ENCODE results near the gene TRAF1. TPM values are rescaled to one million over a fixed set of nuclear protein-coding genes. Genes with fewer than 3 reads are reported as not detected.

TRAF1 gene
- total RNA-seq, 1 experiment from 2014 or later: 1.4 TPM

- Histone ChIP-seq H3K14ac (ENCODE audit: insufficient read depth, low read length) (no peak overlapping the region), H2AK5ac (ENCODE audit: insufficient read length, low read length) (no peak overlapping the region), H3K79me2 (ENCODE audit: insufficient read depth, low read length) (no peaks in the 10 kb centered on the region), H3K18ac (ENCODE audit: insufficient read length, low read depth, low read length) (no peak overlapping the region), H2BK120ac (ENCODE audit: low read depth, low read length, poor library complexity, severe bottlenecking) (no peak overlapping the region), H3K23ac (ENCODE audit: insufficient read length, low read depth, low read length) (no peak overlapping the region), H2BK15ac (ENCODE audit: low read depth, low read length) (no peak overlapping the region), H2BK5ac (ENCODE audit: insufficient read length, low read length) (no peak overlapping the region), H2BK20ac (ENCODE audit: low read depth, low read length, poor library complexity, severe bottlenecking) (no peak overlapping the region), H4K5ac (ENCODE audit: insufficient read length, low read depth, low read length) (no peak overlapping the region), H2AFZ (ENCODE audit: low read length) (no peak overlapping the region), H4K8ac (replicated peaks; ENCODE audit: insufficient read length, low read depth, low read length) (no peak overlapping the region), H3K27ac (ENCODE audit: insufficient read length, low read depth, low read length) (no peak overlapping the region), H3K23me2 (ENCODE audit: insufficient read length, low read depth, low read length, poor library complexity, severe bottlenecking) (no peaks in the 10 kb centered on the region), H3K4me1 (ENCODE audit: insufficient read depth, low read length) (no peaks in the 10 kb centered on the region), H3K56ac (ENCODE audit: insufficient read length, low read depth, low read length) (no peak overlapping the region), H3K79me1 (ENCODE audit: insufficient read depth, low read depth, low read length, poor library complexity, severe bottlenecking) (no peaks in the 10 kb centered on the region), H4K91ac (ENCODE audit: insufficient read length, low read depth, low read length) (no peak overlapping the region), H4K20me1 (ENCODE audit: control insufficient read depth, insufficient read depth, insufficient read length) (no peaks in the 10 kb centered on the region), H3K9ac (ENCODE audit: extremely low read depth, insufficient read length, low read length) (no peak overlapping the region), H3K4me2 (ENCODE audit: insufficient read depth, insufficient read length, low read length) (no peak overlapping the region), H2BK12ac (ENCODE audit: insufficient read length, low read depth, low read length) (no peak overlapping the region), H3T11ph (ENCODE audit: low read length) (no peak overlapping the region), H3K4ac (ENCODE audit: low read depth, low read length) (no peak overlapping the region), H3K9me3 (ENCODE audit: control insufficient read depth, low read depth, low read length) (no peaks in the 10 kb centered on the region), H3K27me3 (ENCODE audit: insufficient read depth, low read length) (no peaks in the 10 kb centered on the region)
- DNase-seq: no peak
- Mint-ChIP-seq H3K27ac (no peak overlapping the region), H3K4me3 (no peak overlapping the region), H3K27me3 (ENCODE audit: low read depth) (no peaks in the 10 kb centered on the region), H3K36me3 (ENCODE audit: insufficient read depth in 1 of 3, low read depth in 3 of 3) (0 out of 7 replicates have a peak, but pooled peaks cover 0 to 2% (median 0%) of the 10 kb centered on the region in 3 experiments), H3K4me1 (0 out of 4 replicates have a peak, but pooled peaks cover 0 to 2% of the 10 kb centered on the region in 2 experiments), H3K9me3 (no peaks in the 10 kb centered on the region)
- TF ChIP-seq CTCF (conservative IDR thresholded peaks at IDR 0.05): no peak
- no CpG with 5 or more reads among the region's 14 CpGs for WGBS (ENCODE audit: extremely low coverage, insufficient read length, low lambda C conversion rate)
Measured at GRCh38 chr9:120902569-120903535, 23.7 kb downstream of the TRAF1 start.
